Measurements from ENCODE around the gene MEIG1. TPM values are rescaled to one million over a fixed set of nuclear protein-coding genes. Genes with fewer than 3 reads are reported as not detected.
"Not testable (repeated sequence)": the region's sequence is repeated elsewhere in the genome, so short reads cannot be mapped to it uniquely, and the experiment has no call there.

MEIG1 gene
- total RNA-seq, 4 donors from 2014 or later: not detected

DNA sequence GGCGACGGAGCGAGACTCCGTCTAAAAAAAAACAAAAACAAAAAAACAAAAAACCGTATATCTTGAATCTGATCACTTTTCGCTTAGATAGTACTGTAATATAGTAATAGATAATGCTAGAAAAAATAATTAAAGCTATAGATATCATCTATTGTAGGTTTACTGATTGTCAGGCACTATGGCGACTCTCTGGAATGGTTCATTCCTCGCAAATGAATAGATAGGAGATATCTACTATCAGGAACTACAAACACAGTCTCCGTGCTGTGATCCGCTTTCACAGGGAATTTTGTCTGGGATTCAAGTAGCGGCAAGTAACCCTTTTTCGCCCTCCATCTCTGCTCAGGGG is 342 bp upstream of the MEIG1 start:
- 47% methylated on average over 11 of the region's 12 CpGs for WGBS
- no peaks in the 10 kb centered on the region for H3K27me3 ChIP-seq
- DNase-seq (ENCODE audit: low spot score in 2 of 2): no peak
- peak overlapping the region; percentile 83 for H3K4me3 ChIP-seq
- no peaks in the 10 kb centered on the region for H3K9me3 ChIP-seq
- no peaks in the 10 kb centered on the region for H3K36me3 ChIP-seq
- TF ChIP-seq EP300 (IDR thresholded peaks at IDR 0.05): no peak
- TF ChIP-seq, protein P1, sequence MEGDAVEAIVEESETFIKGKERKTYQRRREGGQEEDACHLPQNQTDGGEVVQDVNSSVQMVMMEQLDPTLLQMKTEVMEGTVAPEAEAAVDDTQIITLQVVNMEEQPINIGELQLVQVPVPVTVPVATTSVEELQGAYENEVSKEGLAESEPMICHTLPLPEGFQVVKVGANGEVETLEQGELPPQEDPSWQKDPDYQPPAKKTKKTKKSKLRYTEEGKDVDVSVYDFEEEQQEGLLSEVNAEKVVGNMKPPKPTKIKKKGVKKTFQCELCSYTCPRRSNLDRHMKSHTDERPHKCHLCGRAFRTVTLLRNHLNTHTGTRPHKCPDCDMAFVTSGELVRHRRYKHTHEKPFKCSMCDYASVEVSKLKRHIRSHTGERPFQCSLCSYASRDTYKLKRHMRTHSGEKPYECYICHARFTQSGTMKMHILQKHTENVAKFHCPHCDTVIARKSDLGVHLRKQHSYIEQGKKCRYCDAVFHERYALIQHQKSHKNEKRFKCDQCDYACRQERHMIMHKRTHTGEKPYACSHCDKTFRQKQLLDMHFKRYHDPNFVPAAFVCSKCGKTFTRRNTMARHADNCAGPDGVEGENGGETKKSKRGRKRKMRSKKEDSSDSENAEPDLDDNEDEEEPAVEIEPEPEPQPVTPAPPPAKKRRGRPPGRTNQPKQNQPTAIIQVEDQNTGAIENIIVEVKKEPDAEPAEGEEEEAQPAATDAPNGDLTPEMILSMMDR (IDR thresholded peaks at IDR 0.05): no peak
- TF ChIP-seq POLR2AphosphoS5 (IDR thresholded peaks at IDR 0.05): no peak
- no peak for TF ChIP-seq POLR2A (IDR thresholded peaks at IDR 0.05)
- H3K4me1 ChIP-seq: peaks cover 14% of the 10 kb centered on the region
- peak overlapping the region; percentile 97 for H3K27ac ChIP-seq

DNA sequence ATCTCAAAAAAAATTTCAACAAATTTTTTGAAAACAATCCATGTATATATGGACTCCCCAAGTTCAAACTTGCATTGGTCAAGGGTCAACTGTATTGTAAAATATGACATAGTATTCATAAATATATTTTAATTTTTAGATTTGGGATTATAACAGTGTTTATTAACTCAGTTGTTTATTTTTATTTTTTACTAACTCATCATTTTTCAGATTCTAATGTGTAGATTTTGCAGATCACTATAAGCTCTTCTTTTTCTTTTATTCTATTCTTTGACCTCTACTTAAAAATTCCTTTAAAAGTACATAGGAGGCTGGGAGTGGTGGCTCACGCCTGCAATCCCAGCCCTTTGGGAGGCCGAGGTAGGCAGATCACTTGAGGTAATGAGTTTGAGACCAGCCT is 8.7 kb downstream of the MEIG1 start:
- H3K4me1 ChIP-seq: no peaks in the 10 kb centered on the region
- TF ChIP-seq POLR2AphosphoS5 (IDR thresholded peaks at IDR 0.05): no peak
- TF ChIP-seq POLR2A (IDR thresholded peaks at IDR 0.05): no peak

DNA sequence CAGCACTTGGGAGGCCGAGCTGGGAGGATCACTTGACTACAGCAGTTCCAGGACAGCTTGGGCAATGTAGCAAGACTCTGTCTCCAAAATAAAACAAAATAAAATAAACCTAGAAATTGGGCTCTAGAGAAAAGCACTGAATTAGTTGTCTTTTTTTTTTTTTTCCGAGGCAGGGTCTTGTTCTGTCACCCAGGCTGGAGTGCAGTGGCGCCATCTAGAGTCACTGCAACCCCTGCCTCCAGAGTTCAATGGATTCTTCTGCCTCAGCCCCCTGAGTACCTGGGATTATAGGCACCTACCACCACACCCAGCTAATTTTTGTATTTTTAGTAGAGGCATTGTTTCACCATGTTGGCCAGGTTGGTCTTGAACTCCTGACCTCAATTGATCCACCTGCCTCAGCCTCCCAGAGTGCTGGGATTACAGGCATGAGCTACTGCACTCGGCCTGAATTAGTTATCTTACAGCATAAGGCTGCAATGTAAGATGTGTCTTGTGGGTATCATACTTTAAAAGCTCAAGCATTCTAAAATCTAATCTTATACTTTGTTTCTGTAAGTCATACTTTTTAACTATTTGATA is 12.8 kb downstream of the MEIG1 start:
- no peak overlapping the region for H3K4me3 ChIP-seq
- no peak for DNase-seq (ENCODE audit: low spot score in 2 of 2)
- WGBS: 62% methylated on average over 4 of the region's 4 CpGs
- TF ChIP-seq POLR2AphosphoS5 (IDR thresholded peaks at IDR 0.05) (no peak), EP300 (IDR thresholded peaks at IDR 0.05) (no peak), POLR2A (IDR thresholded peaks at IDR 0.05) (no peak)
- TF ChIP-seq, protein P1 (IDR thresholded peaks at IDR 0.05): peak in 1 of 2 donors; percentile 39
- H3K9me3 ChIP-seq: no peaks in the 10 kb centered on the region
- no peak overlapping the region for H3K27ac ChIP-seq
- peaks cover 5% of the 10 kb centered on the region for H3K27me3 ChIP-seq
- no peaks in the 10 kb centered on the region for H3K36me3 ChIP-seq
- H3K4me1 ChIP-seq: no peaks in the 10 kb centered on the region

More for the DNA sequence above, 8.7 kb downstream of the MEIG1 start:
- no peak for DNase-seq (ENCODE audit: low spot score in 2 of 2)
- Histone ChIP-seq H3K27ac (no peak overlapping the region), H3K27me3 (no peaks in the 10 kb centered on the region), H3K4me3 (no peak overlapping the region), H3K9me3 (no peaks in the 10 kb centered on the region), H3K36me3 (no peaks in the 10 kb centered on the region)
- 92% methylated on average over 2 of the region's 2 CpGs for WGBS

DNA sequence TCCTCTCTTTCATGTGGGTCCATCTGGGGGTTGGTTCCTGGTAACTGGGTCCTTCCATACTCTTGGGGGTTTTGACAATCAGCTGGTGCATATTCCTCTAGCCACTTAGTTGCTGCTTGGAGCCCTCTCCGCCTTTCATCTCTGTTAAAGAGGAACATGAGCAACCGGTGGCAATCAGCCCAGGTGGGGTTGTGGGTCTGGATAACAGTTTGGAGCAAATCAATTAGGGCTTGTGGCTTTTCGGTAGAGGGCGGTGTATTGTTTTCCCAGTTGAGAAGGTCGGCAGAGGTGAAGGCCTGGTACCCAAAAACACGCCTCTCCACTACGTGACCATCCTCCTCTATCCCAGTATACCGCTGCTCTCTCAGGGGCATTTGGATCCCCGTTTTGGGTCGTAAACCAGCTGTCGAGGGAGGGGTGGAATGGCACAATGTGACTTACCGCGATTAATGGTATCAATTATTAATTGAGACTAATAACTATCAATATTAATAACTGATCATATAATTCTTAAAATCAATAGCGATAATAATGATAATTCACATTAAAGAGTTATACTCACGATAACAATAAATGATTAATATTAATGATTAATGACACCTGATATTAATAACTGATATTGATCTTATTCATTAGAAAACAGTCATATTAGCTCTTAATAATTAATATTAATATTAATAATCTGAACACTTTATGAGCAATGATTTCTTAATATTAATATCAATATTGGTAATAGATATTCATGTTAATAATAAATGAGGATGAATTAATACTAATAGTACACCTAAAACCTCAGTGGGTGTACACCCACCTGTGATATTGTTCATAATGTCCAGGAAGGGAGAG is 15.2 kb downstream of the MEIG1 start:
- H3K4me3 ChIP-seq; H3K9me3 ChIP-seq; H3K36me3 ChIP-seq; H3K4me1 ChIP-seq; DNase-seq (ENCODE audit: low spot score in 2 of 2); H3K27ac ChIP-seq; H3K27me3 ChIP-seq: not testable (repeated sequence)
- WGBS: 50% methylated on average over 15 of the region's 15 CpGs

DNA sequence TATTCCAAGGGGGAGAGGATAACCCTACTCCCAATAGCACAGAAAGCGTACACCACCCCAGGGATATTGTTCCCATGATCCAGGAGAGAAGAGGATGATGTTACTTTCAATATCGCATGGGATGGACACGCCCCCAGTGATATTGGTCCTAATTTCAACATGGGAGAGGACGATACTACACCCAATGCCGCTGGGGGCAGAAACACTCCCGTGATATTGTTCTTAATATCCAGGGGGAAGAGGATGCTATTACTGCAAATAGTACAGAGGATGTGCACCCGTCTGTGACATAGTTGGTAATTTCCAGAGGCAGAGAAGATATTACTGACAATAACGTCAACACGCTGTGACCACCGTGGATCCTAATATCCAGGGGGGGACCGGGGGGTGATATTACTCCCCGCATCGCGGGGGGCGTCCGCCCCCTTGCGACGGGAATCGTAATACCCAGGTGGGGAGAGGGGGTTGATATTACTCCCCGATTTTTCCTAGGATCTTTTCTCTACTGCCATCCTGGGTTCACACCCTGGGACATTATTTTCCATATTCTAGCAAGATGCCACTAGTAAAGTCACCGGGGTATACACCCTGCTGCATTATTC is 16.6 kb downstream of the MEIG1 start:
- WGBS: 33% methylated on average over 20 of the region's 21 CpGs
- DNase-seq (ENCODE audit: low spot score in 2 of 2): no peak
- Histone ChIP-seq H3K27me3 (peaks cover 8% of the 10 kb centered on the region), H3K27ac (no peak overlapping the region), H3K4me1 (no peaks in the 10 kb centered on the region), H3K4me3 (no peak overlapping the region), H3K9me3 (no peaks in the 10 kb centered on the region), H3K36me3 (no peaks in the 10 kb centered on the region)
- TF ChIP-seq POLR2A (IDR thresholded peaks at IDR 0.05): no peak
- no peak for TF ChIP-seq POLR2AphosphoS5 (IDR thresholded peaks at IDR 0.05)
- TF ChIP-seq EP300 (IDR thresholded peaks at IDR 0.05): no peak
- TF ChIP-seq, protein P1 (IDR thresholded peaks at IDR 0.05): no peak

DNA sequence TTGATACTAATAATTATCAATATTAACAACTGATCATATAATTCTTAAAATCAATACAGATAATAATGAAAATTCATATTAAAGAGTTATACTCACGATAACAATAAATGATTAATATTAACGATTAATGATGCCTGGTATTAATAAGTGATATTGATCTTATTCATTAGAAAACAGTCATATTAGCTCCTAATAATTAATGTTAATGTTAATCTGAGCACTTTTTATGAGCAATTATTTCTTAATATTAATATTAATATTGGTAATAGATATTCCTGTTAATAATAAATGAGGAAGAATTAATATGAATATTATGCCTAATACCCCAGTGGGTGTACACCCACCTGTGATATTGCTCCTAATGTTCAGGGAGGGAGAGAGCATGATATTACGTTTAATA is 23.6 kb downstream of the MEIG1 start:
- no peak for TF ChIP-seq EP300 (IDR thresholded peaks at IDR 0.05)
- Histone ChIP-seq H3K27ac (no peak overlapping the region), H3K36me3 (no peaks in the 10 kb centered on the region), H3K4me3 (no peak overlapping the region), H3K27me3 (no peaks in the 10 kb centered on the region), H3K4me1 (no peaks in the 10 kb centered on the region), H3K9me3 (no peaks in the 10 kb centered on the region)
- 91% methylated on average over 3 of the region's 3 CpGs for WGBS
- no peak for DNase-seq (ENCODE audit: low spot score in 2 of 2)

DNA sequence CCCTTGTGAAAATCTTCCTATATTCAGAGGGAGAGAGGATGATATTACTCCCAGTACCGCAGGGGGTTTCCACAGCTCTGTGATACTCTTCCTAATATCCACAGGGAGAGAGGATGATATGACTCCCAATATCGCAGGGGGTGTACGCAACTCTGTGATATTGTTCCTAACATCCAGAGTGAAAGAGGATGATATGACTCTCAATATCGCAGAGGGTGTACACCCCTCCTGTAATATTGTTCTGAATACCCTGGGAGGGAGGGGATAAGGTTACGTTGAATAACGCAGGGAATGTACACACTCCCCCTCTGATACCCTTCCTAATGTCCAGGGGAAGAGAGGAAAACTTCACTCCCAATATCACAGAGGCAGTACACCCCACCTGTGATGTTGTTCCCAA is 30.4 kb downstream of the MEIG1 start:
- not testable (repeated sequence) for H3K36me3 ChIP-seq; DNase-seq (ENCODE audit: low spot score in 2 of 2); H3K9me3 ChIP-seq; H3K27me3 ChIP-seq; H3K4me1 ChIP-seq; H3K27ac ChIP-seq; H3K4me3 ChIP-seq
- 83% methylated on average over 6 of the region's 6 CpGs for WGBS

DNA sequence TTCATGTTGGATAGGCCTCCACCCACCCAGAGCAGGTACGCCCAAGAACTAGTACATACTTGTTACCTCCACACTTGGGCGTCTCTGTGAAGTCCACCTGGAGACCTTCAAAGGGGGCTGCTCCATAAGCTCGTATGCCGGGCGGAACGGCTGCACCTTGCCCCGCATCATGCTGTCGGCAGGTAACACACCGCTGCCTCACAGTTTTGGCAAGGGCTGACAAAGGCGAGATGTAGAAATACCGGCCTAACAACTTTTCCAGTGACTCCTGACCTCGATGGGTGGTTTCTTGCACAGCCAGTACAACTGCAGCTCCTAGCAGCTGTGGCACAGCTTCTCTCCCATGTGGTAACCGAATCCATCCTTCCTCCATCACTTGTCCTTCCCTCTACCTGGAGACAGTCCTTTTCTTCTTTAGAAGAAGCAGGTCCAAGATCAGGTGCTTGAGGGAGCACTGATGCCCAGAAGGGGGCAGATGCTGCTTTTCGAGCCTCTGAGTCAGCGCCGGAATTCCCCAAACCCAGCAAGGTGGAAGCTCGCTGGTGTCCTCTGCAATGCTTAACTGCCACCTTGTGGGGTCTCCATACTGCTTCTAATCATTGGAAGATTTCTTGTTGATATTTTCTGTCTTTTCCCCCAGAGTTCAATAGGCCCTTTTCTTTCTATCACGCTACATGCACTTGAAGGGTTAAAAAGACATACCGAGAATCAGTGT is 32.0 kb downstream of the MEIG1 start:
- WGBS: 47% methylated on average over 14 of the region's 19 CpGs
- not testable (repeated sequence) for H3K4me3 ChIP-seq

DNA sequence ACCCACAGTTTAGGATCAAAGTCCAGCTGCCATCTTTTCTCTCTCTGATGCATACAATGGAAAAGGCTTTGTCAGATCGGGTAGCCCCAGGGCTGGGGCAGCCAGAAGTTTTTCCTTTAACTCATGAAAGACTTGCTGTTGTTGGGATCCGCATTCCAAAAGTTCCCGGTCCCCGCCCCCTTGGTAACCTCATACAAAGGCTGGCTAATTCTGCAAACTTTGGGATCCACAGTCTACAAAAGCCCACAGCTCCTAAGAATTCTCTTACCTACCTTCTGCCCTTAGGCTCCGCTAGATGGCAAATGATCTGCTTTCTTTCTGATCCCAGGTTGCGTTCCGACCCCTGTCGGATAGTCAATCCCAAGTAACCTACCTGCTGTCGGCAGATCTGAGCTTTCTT is 33.1 kb downstream of the MEIG1 start:
- H3K27ac ChIP-seq; H3K4me3 ChIP-seq; H3K36me3 ChIP-seq; H3K9me3 ChIP-seq; H3K4me1 ChIP-seq; H3K27me3 ChIP-seq; DNase-seq (ENCODE audit: low spot score in 2 of 2): not testable (repeated sequence)
- WGBS: 84% methylated on average over 9 of the region's 9 CpGs

More for the DNA sequence above, 32.0 kb downstream of the MEIG1 start:
- H3K27me3 ChIP-seq; H3K4me1 ChIP-seq; H3K9me3 ChIP-seq; H3K36me3 ChIP-seq; DNase-seq (ENCODE audit: low spot score in 2 of 2); H3K27ac ChIP-seq: not testable (repeated sequence)
